H1 (cell line): ENCODE data around the gene CDH18. TPM values are rescaled to one million over a fixed set of nuclear protein-coding genes. Genes with fewer than 3 reads are reported as not detected.

Experiments used
- CHD7 ChIP-seq: fragments of 300-600 bp; sonication (generic); IDR thresholded peaks from 2 replicates; pipeline ENCODE4 v1.7.1; 2012; ENCODE audit warnings: low read length, moderate library complexity, mild to moderate bottlenecking, inconsistent platforms; ENCODE audit not compliant: insufficient replicate concordance
- KDM1A ChIP-seq: fragments of 200-600, 300-600 bp; sonication (generic); IDR thresholded peaks from 2 replicates; pipeline ENCODE4 v1.7.1; 2016; ENCODE audit warnings: mild to moderate bottlenecking, low read length, borderline replicate concordance
- polyA plus RNA-seq, 7 experiments: library from polyadenylated mRNA; depleted of rRNA in 3 of 7; stranded (reverse) in 5 of 7; unstranded in 2 of 7; fragments of >200 nt in 5 of 7; fragments of 200-250 nt in 2 of 7; gene quantifications; 1 replicate in 5 of 7; 2 replicates in 1 of 7; 4 replicates in 1 of 7; pipeline versions ENCODE4 v1.2.1 to v1.2.3, GENCODE V29; 2011 to 2013; ENCODE audit warnings: missing spikeins in 2 of 7, mixed read lengths in 2 of 7
- total RNA-seq: library from RNA; stranded (reverse); fragmentation: NEBNext Ultra II Directional; extraction: Animal tissue kit (Norgen Biotek cat#: 25700); gene quantifications from 2 replicates; pipeline ENCODE4 v1.2.1, GENCODE V29; 2021

The CDH18 gene
- total and polyA plus RNA-seq, 2 of the 8 experiments (the other 6 are each of a cell fraction or from before 2014, with no cell fraction given): 0.30 to 0.32 TPM

GRCh38 chr5:20033881-20034280 lies 45.9 kb upstream of the CDH18 start (continued):
- TF ChIP-seq CHD7 (no peak), KDM1A (no peak)
